Naive thymus-derived CD8-positive, alpha-beta T cell (primary cell): ENCODE data around the gene AGAP1. TPM values are rescaled to one million over a fixed set of nuclear protein-coding genes. Genes with fewer than 3 reads are reported as not detected.
A peak's percentile ranks its signal among the peaks of the same experiment; 100 is the strongest.

ENCODE experiments used
- ATAC-seq, 2 donors: fragments of 150-1000 bp; cut with Tn5 transposase in 1 of 2; sonication (Bioruptor Pico), chemical (Tn5 transposase) in 1 of 2; 1 replicate in 1 of 2; 2 replicates in 1 of 2; pipeline ENCODE4 v1.10.0; 2021; ENCODE audit warnings: mild to moderate bottlenecking in 2 of 2, moderate library complexity in 2 of 2
- POLR2A ChIA-PET: fragments of 350-600 bp; sonication (Branson Sonifier 250); formaldehyde crosslinking; loops from one replicate; lab custom pipeline; 2021; ENCODE audit warnings: antibody characterized with exemption; lab: Charles Lee
- DNase-seq, 10 donors: peaks; one replicate each; pipeline versions ENCODE4 v3.0.0 to v3.0.0-alpha.2; 2020 to 2022
- H3K27ac Mint-ChIP-seq, 10 donors: one replicate each; pipeline ENCODE4 v1.8.0; 2020 to 2022; ENCODE audit warnings: mild to moderate bottlenecking in 10 of 10, mixed read lengths in 10 of 10, moderate library complexity in 4 of 10, inconsistent platforms in 1 of 10
- H3K27me3 Mint-ChIP-seq, 5 donors: one replicate each; pipeline ENCODE4 v1.8.0; 2021 to 2022; ENCODE audit warnings: mixed read lengths in 5 of 5
- H3K36me3 Mint-ChIP-seq, 3 donors: one replicate each; pipeline ENCODE4 v1.8.0; 2020 to 2022; ENCODE audit warnings: mixed read lengths in 3 of 3, mild to moderate bottlenecking in 2 of 3, inconsistent platforms in 1 of 3
- H3K4me1 Mint-ChIP-seq, 4 donors: one replicate each; pipeline ENCODE4 v1.8.0; 2021 to 2022; ENCODE audit warnings: mixed read lengths in 4 of 4
- H3K4me3 Mint-ChIP-seq, 10 donors: one replicate each; pipeline ENCODE4 v1.8.0; 2020 to 2022; ENCODE audit warnings: mild to moderate bottlenecking in 10 of 10, mixed read lengths in 10 of 10, moderate library complexity in 6 of 10, inconsistent platforms in 1 of 10
- H3K9me3 Mint-ChIP-seq, 9 donors: one replicate each; pipeline ENCODE4 v1.8.0; 2020 to 2022; ENCODE audit warnings: mixed read lengths in 9 of 9, mild to moderate bottlenecking in 3 of 9, inconsistent platforms in 1 of 9, moderate library complexity in 1 of 9
- polyA plus RNA-seq, 3 donors: library from polyadenylated mRNA; unstranded; fragments of 300-500 nt; fragmentation: Illumina TruSeq; gene quantifications; one replicate each; pipeline ENCODE4 v1.2.3, GENCODE V29; 2021
- total RNA-seq, 8 experiments: library from RNA in 2 of 8; stranded (reverse) in 2 of 8; gene quantifications; one replicate each; pipeline ENCODE4 v1.2.3 and lab custom pipeline; 2021 to 2026

The AGAP1 gene
- total and polyA plus RNA-seq, 5 experiments from 2014 or later, result 0.03 to 0.52 (median 0.29) TPM; not detected in 1

- Mint-ChIP-seq H3K27me3 (peaks cover 2 to 40% (median 11%) of the 10 kb centered on the region in 5 donors), H3K4me1 (no peaks in the 10 kb centered on the region), H3K36me3 (peaks cover 0 to 3% (median 0%) of the 10 kb centered on the region in 3 donors), H3K4me3 (no peak overlapping the region), H3K9me3 (peaks cover 0 to 9% (median 7%) of the 10 kb centered on the region in 9 donors), H3K27ac (no peak overlapping the region)
- no peak for ATAC-seq
- no peak for DNase-seq
- POLR2A ChIA-PET, result no interaction called here
Observed at GRCh38 chr2:235988271-235989015, 494.6 kb downstream of the AGAP1 start.

- no peak overlapping the region for H3K27ac Mint-ChIP-seq
- ATAC-seq (no peak), DNase-seq (no peak)
- H3K27me3 Mint-ChIP-seq, result peaks cover 4 to 40% (median 12%) of the 10 kb centered on the region in 5 donors
- no peaks in the 10 kb centered on the region for H3K4me1 Mint-ChIP-seq
- H3K4me3 Mint-ChIP-seq, result no peak overlapping the region
- H3K9me3 Mint-ChIP-seq, result peaks cover 0 to 9% (median 4%) of the 10 kb centered on the region in 9 donors
- H3K36me3 Mint-ChIP-seq, result peaks cover 0 to 3% (median 0%) of the 10 kb centered on the region in 3 donors
- POLR2A ChIA-PET, result no interaction called here
Observed at GRCh38 chr2:235989591-235989990, 495.7 kb downstream of the AGAP1 start.

GRCh38 chr2:235990344-235990743 lies 496.5 kb downstream of the AGAP1 start:
- DNase-seq, result no peak
- no peak overlapping the region for H3K27ac Mint-ChIP-seq
- H3K4me3 Mint-ChIP-seq, result no peak overlapping the region
- no peaks in the 10 kb centered on the region for H3K4me1 Mint-ChIP-seq
- peaks cover 0 to 9% (median 3%) of the 10 kb centered on the region in 9 donors for H3K9me3 Mint-ChIP-seq
- POLR2A ChIA-PET, result no interaction called here
- H3K27me3 Mint-ChIP-seq, result peaks cover 4 to 40% (median 12%) of the 10 kb centered on the region in 5 donors
- no peak for ATAC-seq
- H3K36me3 Mint-ChIP-seq, result peaks cover 0 to 3% (median 0%) of the 10 kb centered on the region in 3 donors

- peaks cover 0 to 9% (median 3%) of the 10 kb centered on the region in 9 donors for H3K9me3 Mint-ChIP-seq
- H3K4me3 Mint-ChIP-seq, result no peak overlapping the region
- no peak overlapping the region for H3K27ac Mint-ChIP-seq
- no peaks in the 10 kb centered on the region for H3K4me1 Mint-ChIP-seq
- H3K36me3 Mint-ChIP-seq, result peaks cover 0 to 3% (median 0%) of the 10 kb centered on the region in 3 donors
- DNase-seq, result no peak
- POLR2A ChIA-PET, result no interaction called here
- ATAC-seq, result no peak
- H3K27me3 Mint-ChIP-seq, result peaks cover 3 to 40% (median 12%) of the 10 kb centered on the region in 5 donors
Observed at GRCh38 chr2:235992024-235992423, 498.2 kb downstream of the AGAP1 start.

GRCh38 chr2:235996419-235996818 lies 502.6 kb downstream of the AGAP1 start:
- Mint-ChIP-seq H3K36me3 (no peaks in the 10 kb centered on the region), H3K4me1 (no peaks in the 10 kb centered on the region), H3K27ac (no peak overlapping the region), H3K27me3 (peaks cover 0 to 6% (median 3%) of the 10 kb centered on the region in 5 donors), H3K4me3 (no peak overlapping the region), H3K9me3 (peaks cover 0 to 4% (median 0%) of the 10 kb centered on the region in 9 donors)
- POLR2A ChIA-PET, result no interaction called here
- ATAC-seq, result no peak
- DNase-seq, result no peak

GRCh38 chr2:235999011-235999410 lies 505.2 kb downstream of the AGAP1 start:
- Mint-ChIP-seq H3K9me3 (peaks cover 0 to 4% (median 0%) of the 10 kb centered on the region in 9 donors), H3K27ac (no peak overlapping the region), H3K36me3 (no peaks in the 10 kb centered on the region), H3K27me3 (peaks cover 0 to 6% (median 2%) of the 10 kb centered on the region in 5 donors), H3K4me1 (no peaks in the 10 kb centered on the region), H3K4me3 (no peak overlapping the region)
- POLR2A ChIA-PET, result no interaction called here
- ATAC-seq (no peak), DNase-seq (no peak)

- no peaks in the 10 kb centered on the region for H3K36me3 Mint-ChIP-seq
- ATAC-seq (no peak), DNase-seq (no peak)
- no peak overlapping the region for H3K4me3 Mint-ChIP-seq
- H3K27ac Mint-ChIP-seq, result no peak overlapping the region
- POLR2A ChIA-PET, result no interaction called here
- peaks cover 0 to 4% (median 0%) of the 10 kb centered on the region in 9 donors for H3K9me3 Mint-ChIP-seq
- peaks cover 0 to 6% (median 2%) of the 10 kb centered on the region in 5 donors for H3K27me3 Mint-ChIP-seq
- no peaks in the 10 kb centered on the region for H3K4me1 Mint-ChIP-seq
Observed at GRCh38 chr2:236001166-236001828, 507.5 kb downstream of the AGAP1 start.

GRCh38 chr2:236001854-236002253 lies 508.0 kb downstream of the AGAP1 start:
- H3K9me3 Mint-ChIP-seq, result peaks cover 0 to 4% (median 0%) of the 10 kb centered on the region in 9 donors
- no peak overlapping the region for H3K27ac Mint-ChIP-seq
- peaks cover 0 to 6% (median 2%) of the 10 kb centered on the region in 5 donors for H3K27me3 Mint-ChIP-seq
- H3K36me3 Mint-ChIP-seq, result no peaks in the 10 kb centered on the region
- H3K4me1 Mint-ChIP-seq, result no peaks in the 10 kb centered on the region
- no peak overlapping the region for H3K4me3 Mint-ChIP-seq
- DNase-seq (no peak), ATAC-seq (no peak)
- POLR2A ChIA-PET, result no interaction called here

GRCh38 chr2:236008006-236008405 lies 514.2 kb downstream of the AGAP1 start:
- Mint-ChIP-seq H3K27me3 (peaks cover 0 to 3% (median 0%) of the 10 kb centered on the region in 5 donors), H3K4me1 (no peaks in the 10 kb centered on the region), H3K4me3 (no peak overlapping the region), H3K36me3 (no peaks in the 10 kb centered on the region), H3K9me3 (no peaks in the 10 kb centered on the region), H3K27ac (no peak overlapping the region)
- no peak for ATAC-seq
- no peak for DNase-seq
- POLR2A ChIA-PET, result no interaction called here

- peaks cover 0 to 3% (median 0%) of the 10 kb centered on the region in 5 donors for H3K27me3 Mint-ChIP-seq
Observed at GRCh38 chr2:236008857-236009256, 515.0 kb downstream of the AGAP1 start.

GRCh38 chr2:236010920-236011685 lies 517.3 kb downstream of the AGAP1 start:
- no peak for DNase-seq

More at GRCh38 chr2:236008857-236009256, 515.0 kb downstream of the AGAP1 start:
- H3K4me3 Mint-ChIP-seq, result no peak overlapping the region
- H3K27ac Mint-ChIP-seq, result no peak overlapping the region
- no peaks in the 10 kb centered on the region for H3K36me3 Mint-ChIP-seq
- DNase-seq (no peak), ATAC-seq (no peak)
- H3K4me1 Mint-ChIP-seq, result no peaks in the 10 kb centered on the region
- POLR2A ChIA-PET, result no interaction called here
- no peaks in the 10 kb centered on the region for H3K9me3 Mint-ChIP-seq

GRCh38 chr2:236012155-236012554 lies 518.3 kb downstream of the AGAP1 start:
- Mint-ChIP-seq H3K27ac (peak overlapping the region in 1 of 10 donors; percentile 5), H3K9me3 (peaks cover 0 to 2% (median 0%) of the 10 kb centered on the region in 9 donors), H3K27me3 (peaks cover 7 to 28% (median 11%) of the 10 kb centered on the region in 5 donors), H3K36me3 (no peaks in the 10 kb centered on the region), H3K4me3 (no peak overlapping the region), H3K4me1 (peaks cover 0 to 3% (median under 1%) of the 10 kb centered on the region in 4 donors)
- no peak for DNase-seq
- ATAC-seq, result no peak
- POLR2A ChIA-PET, result no interaction called here

More at GRCh38 chr2:236010920-236011685, 517.3 kb downstream of the AGAP1 start:
- POLR2A ChIA-PET, result no interaction called here
- H3K9me3 Mint-ChIP-seq, result peaks cover 0 to 2% (median 0%) of the 10 kb centered on the region in 9 donors
- ATAC-seq, result no peak
- H3K36me3 Mint-ChIP-seq, result no peaks in the 10 kb centered on the region
- no peak overlapping the region for H3K4me3 Mint-ChIP-seq
- peaks cover 6 to 20% (median 9%) of the 10 kb centered on the region in 5 donors for H3K27me3 Mint-ChIP-seq
- peaks cover 0 to 3% (median under 1%) of the 10 kb centered on the region in 4 donors for H3K4me1 Mint-ChIP-seq
- H3K27ac Mint-ChIP-seq, result peak overlapping the region in 1 of 10 donors; percentile 24
